ENCODE data around the gene ADAM33. TPM values are rescaled to one million over a fixed set of nuclear protein-coding genes. Genes with fewer than 3 reads are reported as not detected.
A peak's percentile ranks its signal among the peaks of the same experiment; 100 is the strongest.

Gene ADAM33
- total and polyA plus RNA-seq, 3 experiments from 2014 or later = not detected

DNA sequence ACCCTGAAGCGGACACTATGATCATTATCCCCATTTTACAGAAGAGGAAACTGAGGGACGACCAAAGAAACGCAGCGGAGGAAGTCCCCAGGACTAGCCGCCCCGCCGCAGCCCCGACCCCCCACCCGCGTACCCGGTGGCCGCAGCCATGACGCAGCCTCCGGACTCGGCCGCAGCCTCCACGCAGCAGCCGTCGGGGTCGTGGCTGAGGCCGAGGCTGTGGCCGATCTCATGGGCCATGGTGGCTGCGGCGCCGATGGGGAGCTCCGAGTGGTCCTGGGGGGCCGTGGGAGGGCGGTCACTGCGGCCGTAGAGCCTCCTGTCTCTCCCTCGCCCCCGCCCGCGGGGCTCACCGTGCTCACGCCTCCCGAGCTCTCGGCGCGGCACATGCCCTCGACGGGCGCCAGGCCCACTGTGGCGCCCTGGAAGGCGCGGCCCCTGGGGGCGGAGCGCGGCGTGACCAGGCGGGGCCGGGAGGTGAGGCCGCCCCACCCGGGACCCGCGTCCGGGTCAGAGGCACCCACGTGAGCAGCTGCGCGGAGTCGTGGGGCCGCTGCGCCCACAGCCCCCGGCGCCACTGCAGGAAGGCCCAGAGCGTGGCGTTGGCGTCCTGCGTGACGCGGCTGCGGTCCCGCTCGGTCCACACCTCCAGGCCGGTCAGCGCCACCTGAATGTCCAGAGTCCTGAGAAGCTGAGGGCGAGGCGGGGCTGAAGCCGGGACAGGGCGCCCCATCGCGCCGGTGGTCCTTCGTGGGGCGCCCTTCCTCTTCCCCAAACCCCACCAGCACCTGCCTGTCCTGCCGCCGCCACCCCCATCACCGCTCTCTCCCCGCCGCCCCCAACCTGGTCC lies 8.4 kb downstream of the ADAM33 start:
- H3K4me3 ChIP-seq (ENCODE audit: low read length) = no peak overlapping the region
- no peak overlapping the region for H3K27ac ChIP-seq (ENCODE audit: low read depth, low read length)
- peaks cover 50 to 62% of the 10 kb centered on the region in 2 donors for H3K27me3 Mint-ChIP-seq
- no peaks in the 10 kb centered on the region for H3K9me3 ChIP-seq (ENCODE audit: low read length)
- H3K9me3 Mint-ChIP-seq = peaks cover 0 to 2% (median 0%) of the 10 kb centered on the region in 5 donors
- POLR2A ChIA-PET = no interaction called here
- DNase-seq = no peak
- peak overlapping the region in 2 of 7 donors; percentile 37 to 55 for H3K4me3 Mint-ChIP-seq
- CTCF ChIA-PET = interaction anchor here (1.0 to 1.3 kb wide), 2 partner anchors 36 to 411 kb away, joined by 3 to 4 read pairs; no protein-coding TSS in a partner anchor
- peaks cover 19% of the 10 kb centered on the region for H3K27me3 ChIP-seq (ENCODE audit: insufficient read depth, low read length, poor library complexity, severe bottlenecking)
- no peaks in the 10 kb centered on the region for H3K36me3 ChIP-seq (ENCODE audit: insufficient read depth, low read length)
- H3K4me1 ChIP-seq (ENCODE audit: insufficient read depth, low read length) = no peaks in the 10 kb centered on the region
- H3K4me1 Mint-ChIP-seq = peaks cover 0 to 24% (median 14%) of the 10 kb centered on the region in 3 donors
- H3K27ac Mint-ChIP-seq = no peak overlapping the region
- H3K36me3 Mint-ChIP-seq = no peaks in the 10 kb centered on the region

DNA sequence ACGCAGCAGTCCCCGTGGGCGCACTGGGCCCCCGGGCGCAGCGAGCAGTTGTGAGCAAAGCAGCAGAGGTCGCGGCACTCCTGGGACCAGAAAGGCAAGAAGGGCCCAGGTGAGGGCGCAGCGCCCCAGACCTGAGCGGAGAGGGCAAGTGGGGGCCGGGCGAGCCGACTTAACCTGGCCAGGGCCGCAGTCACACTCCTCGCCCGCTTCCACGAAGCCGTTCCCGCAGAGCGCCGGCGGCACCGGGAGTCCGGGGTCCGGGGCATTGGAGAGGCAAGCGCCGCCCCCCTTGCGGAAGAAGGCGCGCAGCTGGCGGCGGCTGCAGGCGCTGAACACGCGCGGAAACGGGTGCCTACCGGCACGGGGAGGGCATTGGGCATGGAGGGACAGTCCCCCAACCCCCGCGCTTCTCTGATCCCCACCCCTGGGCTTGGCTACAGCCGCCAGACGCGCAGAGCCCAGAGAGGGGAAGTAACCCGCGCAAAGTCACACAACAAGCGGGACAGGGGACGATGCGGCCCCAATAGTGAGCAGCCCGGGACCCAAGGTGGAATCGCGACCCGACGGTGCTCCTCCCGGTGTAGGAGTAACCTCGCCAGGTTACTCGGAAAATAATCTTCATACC lies 9.2 kb downstream of the ADAM33 start:
- no peak overlapping the region for H3K4me3 ChIP-seq (ENCODE audit: low read length)
- H3K27ac ChIP-seq (ENCODE audit: low read depth, low read length) = no peak overlapping the region
- peaks cover 0 to 27% (median 14%) of the 10 kb centered on the region in 3 donors for H3K4me1 Mint-ChIP-seq
- H3K4me1 ChIP-seq (ENCODE audit: insufficient read depth, low read length) = no peaks in the 10 kb centered on the region
- H3K4me3 Mint-ChIP-seq = peak overlapping the region in 2 of 7 donors; percentile 37 to 55
- no peak for DNase-seq
- H3K9me3 Mint-ChIP-seq = peaks cover 0 to 2% (median 0%) of the 10 kb centered on the region in 5 donors
- CTCF ChIA-PET = interaction anchor here (0.8 to 1.3 kb wide), 3 partner anchors 37 to 412 kb away, joined by 3 to 4 read pairs (median 3); no protein-coding TSS in a partner anchor
- no peaks in the 10 kb centered on the region for H3K36me3 Mint-ChIP-seq
- H3K27me3 Mint-ChIP-seq = peaks cover 54 to 67% of the 10 kb centered on the region in 2 donors
- peaks cover 11% of the 10 kb centered on the region for H3K27me3 ChIP-seq (ENCODE audit: insufficient read depth, low read length, poor library complexity, severe bottlenecking)
- no peaks in the 10 kb centered on the region for H3K9me3 ChIP-seq (ENCODE audit: low read length)
- no peaks in the 10 kb centered on the region for H3K36me3 ChIP-seq (ENCODE audit: insufficient read depth, low read length)
- POLR2A ChIA-PET = no interaction called here
- no peak overlapping the region for H3K27ac Mint-ChIP-seq

- ChIA-PET CTCF (interaction anchor here (0.8 to 1.3 kb wide), 2 partner anchors 183 to 413 kb away, joined by 3 to 4 read pairs; no protein-coding TSS in a partner anchor), POLR2A (no interaction called here)
- no peaks in the 10 kb centered on the region for H3K9me3 ChIP-seq (ENCODE audit: low read length)
- peaks cover 11% of the 10 kb centered on the region for H3K27me3 ChIP-seq (ENCODE audit: insufficient read depth, low read length, poor library complexity, severe bottlenecking)
- Mint-ChIP-seq H3K27me3 (peaks cover 54 to 66% of the 10 kb centered on the region in 2 donors), H3K9me3 (peaks cover 0 to 2% (median 0%) of the 10 kb centered on the region in 5 donors), H3K27ac (no peak overlapping the region), H3K36me3 (no peaks in the 10 kb centered on the region), H3K4me3 (peak overlapping the region in 1 of 7 donors; percentile 29), H3K4me1 (peaks cover 4 to 32% (median 19%) of the 10 kb centered on the region in 3 donors)
- H3K4me1 ChIP-seq (ENCODE audit: insufficient read depth, low read length) = no peaks in the 10 kb centered on the region
- H3K4me3 ChIP-seq (ENCODE audit: low read length) = no peak overlapping the region
- H3K36me3 ChIP-seq (ENCODE audit: insufficient read depth, low read length) = no peaks in the 10 kb centered on the region
- DNase-seq = no peak
- H3K27ac ChIP-seq (ENCODE audit: low read depth, low read length) = no peak overlapping the region
Measured at GRCh38 chr20:3671986-3672546, 9.7 kb downstream of the ADAM33 start.

DNA sequence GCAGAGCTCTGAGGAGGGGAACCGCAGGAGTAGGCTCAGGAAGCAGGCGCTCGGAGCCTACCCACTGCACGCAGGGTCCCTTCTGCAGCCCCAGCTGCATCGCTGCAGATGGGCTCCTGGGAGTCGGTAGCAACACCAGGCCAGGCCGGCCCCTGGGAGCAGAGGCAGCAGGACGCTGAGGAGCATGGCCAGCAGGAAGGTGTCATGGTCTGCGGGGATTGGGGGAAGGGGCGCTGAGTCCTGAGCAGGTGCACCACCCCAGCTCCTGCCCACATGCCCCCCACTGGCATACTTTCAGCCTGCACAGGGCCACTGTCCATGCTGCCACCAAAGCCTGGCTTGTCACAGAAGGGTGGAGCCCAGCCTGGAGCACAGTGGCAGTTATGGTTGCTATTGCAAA lies 10.9 kb downstream of the ADAM33 start:
- Histone ChIP-seq H3K36me3 (ENCODE audit: insufficient read depth, low read length) (no peaks in the 10 kb centered on the region), H3K9me3 (ENCODE audit: low read length) (no peaks in the 10 kb centered on the region), H3K4me1 (ENCODE audit: insufficient read depth, low read length) (peaks cover 6% of the 10 kb centered on the region), H3K27me3 (ENCODE audit: insufficient read depth, low read length, poor library complexity, severe bottlenecking) (peaks cover 11% of the 10 kb centered on the region), H3K27ac (ENCODE audit: low read depth, low read length) (no peak overlapping the region), H3K4me3 (ENCODE audit: low read length) (no peak overlapping the region)
- H3K9me3 Mint-ChIP-seq = peaks cover 0 to 2% (median 0%) of the 10 kb centered on the region in 5 donors
- DNase-seq = no peak
- no peak overlapping the region for H3K27ac Mint-ChIP-seq
- CTCF ChIA-PET = no interaction called here
- H3K4me3 Mint-ChIP-seq = no peak overlapping the region
- POLR2A ChIA-PET = no interaction called here
- H3K27me3 Mint-ChIP-seq = peaks cover 46 to 59% of the 10 kb centered on the region in 2 donors
- no peaks in the 10 kb centered on the region for H3K36me3 Mint-ChIP-seq
- H3K4me1 Mint-ChIP-seq = peaks cover 14 to 37% (median 23%) of the 10 kb centered on the region in 3 donors

GRCh38 chr20:3670511-3670910 lies 11.3 kb downstream of the ADAM33 start:
- Histone ChIP-seq H3K36me3 (ENCODE audit: insufficient read depth, low read length) (no peaks in the 10 kb centered on the region), H3K27ac (ENCODE audit: low read depth, low read length) (no peak overlapping the region), H3K9me3 (ENCODE audit: low read length) (no peaks in the 10 kb centered on the region), H3K4me3 (ENCODE audit: low read length) (no peak overlapping the region), H3K27me3 (ENCODE audit: insufficient read depth, low read length, poor library complexity, severe bottlenecking) (peaks cover 11% of the 10 kb centered on the region), H3K4me1 (ENCODE audit: insufficient read depth, low read length) (peaks cover 9% of the 10 kb centered on the region)
- H3K4me1 Mint-ChIP-seq = peaks cover 18 to 41% (median 27%) of the 10 kb centered on the region in 3 donors
- peaks cover 0 to 2% (median 0%) of the 10 kb centered on the region in 5 donors for H3K9me3 Mint-ChIP-seq
- H3K4me3 Mint-ChIP-seq = peak overlapping the region in 1 of 7 donors; percentile 61
- CTCF ChIA-PET = no interaction called here
- DNase-seq = no peak
- peaks cover 46 to 55% of the 10 kb centered on the region in 2 donors for H3K27me3 Mint-ChIP-seq
- peak overlapping the region in 1 of 8 donors; percentile 63 for H3K27ac Mint-ChIP-seq
- no peaks in the 10 kb centered on the region for H3K36me3 Mint-ChIP-seq
- POLR2A ChIA-PET = no interaction called here

DNA sequence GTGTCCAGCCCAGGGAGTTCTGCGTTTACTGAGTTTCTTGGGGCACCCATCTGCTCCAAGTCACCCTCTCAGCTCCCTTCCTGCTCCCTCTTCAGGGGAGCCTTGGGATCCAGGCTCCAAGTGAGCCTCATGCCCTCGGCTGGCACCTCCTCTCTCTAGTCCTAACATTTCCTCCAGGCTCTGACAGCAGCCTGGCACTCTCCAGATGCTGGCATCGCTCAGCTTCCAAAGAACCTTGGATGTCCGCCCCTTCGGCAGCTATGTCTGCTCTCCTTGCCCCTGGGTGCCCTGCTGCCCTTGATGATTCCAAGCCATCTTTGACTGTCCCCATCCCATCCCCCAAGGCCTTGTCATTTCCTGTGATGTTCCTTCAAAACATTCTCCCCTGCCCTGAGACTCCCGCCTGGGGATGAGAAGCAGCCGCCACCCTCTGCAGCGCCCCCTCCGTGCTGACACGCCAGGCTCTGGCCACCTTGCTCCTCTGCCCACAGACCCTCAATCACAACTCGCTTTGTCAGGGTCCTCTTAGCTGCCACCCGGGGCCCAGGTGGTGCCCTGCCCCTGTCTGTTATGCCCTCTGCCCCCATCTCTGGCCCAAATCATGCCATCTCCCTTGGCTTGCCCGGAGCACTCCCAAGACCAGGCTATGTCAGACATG lies 12.0 kb downstream of the ADAM33 start:
- H3K4me1 ChIP-seq (ENCODE audit: insufficient read depth, low read length) = peaks cover 16% of the 10 kb centered on the region
- peaks cover 47 to 49% of the 10 kb centered on the region in 2 donors for H3K27me3 Mint-ChIP-seq
- peak overlapping the region in 1 of 8 donors; percentile 3 for H3K27ac Mint-ChIP-seq
- ChIA-PET CTCF (interaction anchor here (0.7 kb wide), 1 partner anchor 1278 kb away, joined by 3 read pairs; no protein-coding TSS in a partner anchor), POLR2A (no interaction called here)
- H3K4me1 Mint-ChIP-seq = peaks cover 25 to 48% (median 32%) of the 10 kb centered on the region in 3 donors
- H3K27ac ChIP-seq (ENCODE audit: low read depth, low read length) = no peak overlapping the region
- no peaks in the 10 kb centered on the region for H3K9me3 ChIP-seq (ENCODE audit: low read length)
- peaks cover 0 to 2% (median 0%) of the 10 kb centered on the region in 5 donors for H3K9me3 Mint-ChIP-seq
- no peak for DNase-seq
- H3K27me3 ChIP-seq (ENCODE audit: insufficient read depth, low read length, poor library complexity, severe bottlenecking) = peaks cover 11% of the 10 kb centered on the region
- no peak overlapping the region for H3K4me3 ChIP-seq (ENCODE audit: low read length)
- H3K36me3 ChIP-seq (ENCODE audit: insufficient read depth, low read length) = no peaks in the 10 kb centered on the region
- H3K36me3 Mint-ChIP-seq = no peaks in the 10 kb centered on the region
- no peak overlapping the region for H3K4me3 Mint-ChIP-seq

GRCh38 chr20:3667434-3668037 lies 14.3 kb downstream of the ADAM33 start:
- Histone ChIP-seq H3K36me3 (ENCODE audit: insufficient read depth, low read length) (no peaks in the 10 kb centered on the region), H3K9me3 (ENCODE audit: low read length) (no peaks in the 10 kb centered on the region), H3K4me3 (ENCODE audit: low read length) (no peak overlapping the region), H3K27ac (ENCODE audit: low read depth, low read length) (no peak overlapping the region), H3K27me3 (ENCODE audit: insufficient read depth, low read length, poor library complexity, severe bottlenecking) (peaks cover 19% of the 10 kb centered on the region), H3K4me1 (ENCODE audit: insufficient read depth, low read length) (peaks cover 16% of the 10 kb centered on the region)
- DNase-seq = no peak
- Mint-ChIP-seq H3K36me3 (no peaks in the 10 kb centered on the region), H3K4me1 (peaks cover 31 to 41% (median 35%) of the 10 kb centered on the region in 3 donors), H3K27ac (peak overlapping the region in 5 of 8 donors; percentile 7 to 86 (median 33)), H3K9me3 (no peaks in the 10 kb centered on the region), H3K27me3 (peaks cover 46 to 49% of the 10 kb centered on the region in 2 donors), H3K4me3 (peak overlapping the region in 4 of 7 donors; percentile 46 to 87 (median 74))
- ChIA-PET CTCF (interaction anchor here (1.7 to 2.4 kb wide), 2 partner anchors 9 kb away, joined by 4 to 10 read pairs; no protein-coding TSS in a partner anchor), POLR2A (no interaction called here)
